Suprapubic skin (tissue), 4 donors: Measurements from ENCODE around the gene HUS1.

ENCODE experiments used
- CTCF ChIP-seq, 2 donors: fragments of 200-600 bp in 1 of 2; fragments of 450-650 bp in 1 of 2; sonication (generic) in 1 of 2; IDR thresholded peaks; one replicate each; pipeline ENCODE4 v1.5.1; 2016 to 2019; ENCODE audit warnings: antibody characterized with exemption in 2 of 2, mild to moderate bottlenecking in 1 of 2, moderate library complexity in 1 of 2
- POLR2A ChIP-seq, 2 donors: fragments of 450-650 bp; IDR thresholded peaks; one replicate each; pipeline ENCODE4 v1.6.1; 2017; ENCODE audit warnings: antibody characterized with exemption in 2 of 2, mild to moderate bottlenecking in 2 of 2, moderate library complexity in 2 of 2
- POLR2AphosphoS5 ChIP-seq, 3 donors: sonication (generic); formaldehyde crosslinking; IDR thresholded peaks; one replicate each; pipeline ENCODE4 v1.6.1; 2017; ENCODE audit warnings: antibody characterized with exemption in 3 of 3

GRCh38 chr7:47949703-47950102, 29.7 kb downstream of the HUS1 start:
- TF ChIP-seq CTCF (IDR thresholded peaks at IDR 0.05): no peak
- TF ChIP-seq POLR2A (IDR thresholded peaks at IDR 0.05): no peak
- TF ChIP-seq POLR2AphosphoS5 (IDR thresholded peaks at IDR 0.05): no peak
